NOMO-1 (cell line): ENCODE results near the gene HAL.

Experiments used
- DNase-seq, 2 experiments: peaks; one replicate each; lab custom pipeline; 2025; ENCODE audit not compliant: unreplicated experiment in 2 of 2; lab: John Stamatoyannopoulos, UW

Gene HAL

DNA sequence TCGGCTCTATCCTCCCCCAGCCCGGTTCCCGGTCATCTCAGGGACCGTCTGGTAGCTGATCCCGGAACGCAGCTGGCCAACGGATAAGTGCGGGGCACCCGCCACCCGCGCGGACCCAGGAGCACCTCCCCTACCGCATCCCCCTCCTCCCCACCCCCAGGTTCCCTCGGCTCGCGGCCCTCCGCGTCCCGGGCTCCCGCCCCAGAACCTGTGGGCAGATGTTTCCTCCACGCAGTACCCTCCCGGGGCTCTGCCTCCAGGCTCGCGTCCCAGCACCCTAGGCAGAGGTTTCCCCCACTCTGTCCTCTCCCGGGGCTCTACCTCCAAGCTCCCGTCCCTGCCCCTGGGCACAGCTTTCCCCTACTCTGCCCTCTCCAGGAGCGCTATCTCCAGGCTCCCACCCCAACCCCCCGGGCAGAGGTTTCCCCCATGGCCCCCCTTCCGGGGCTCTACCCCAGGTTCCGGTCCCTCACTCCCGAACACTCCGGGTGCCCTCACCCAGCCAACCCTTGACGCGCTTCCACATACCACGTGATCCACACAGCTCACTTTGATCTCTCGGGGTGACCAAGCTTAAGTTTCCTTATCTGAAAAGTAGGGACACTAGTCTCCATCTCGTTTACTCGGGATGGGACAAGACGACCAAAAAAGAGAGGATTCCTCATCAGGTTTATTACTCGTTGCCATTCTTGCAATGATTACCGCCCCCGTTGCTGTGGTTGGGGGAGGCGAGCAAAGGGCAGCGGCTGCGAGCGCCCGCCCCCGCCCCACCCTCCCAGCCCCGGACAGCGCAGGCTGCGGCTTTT, 53.4 kb downstream of the HAL start, which contains the start of gene CCDC38:
CCDC38 (minus strand) TSS at position 91 of the 806 bp plus-strand sequence. CDS start 6,105 bp downstream, outside the sequence.
- peak; percentile 74 to 75 for DNase-seq

DNA sequence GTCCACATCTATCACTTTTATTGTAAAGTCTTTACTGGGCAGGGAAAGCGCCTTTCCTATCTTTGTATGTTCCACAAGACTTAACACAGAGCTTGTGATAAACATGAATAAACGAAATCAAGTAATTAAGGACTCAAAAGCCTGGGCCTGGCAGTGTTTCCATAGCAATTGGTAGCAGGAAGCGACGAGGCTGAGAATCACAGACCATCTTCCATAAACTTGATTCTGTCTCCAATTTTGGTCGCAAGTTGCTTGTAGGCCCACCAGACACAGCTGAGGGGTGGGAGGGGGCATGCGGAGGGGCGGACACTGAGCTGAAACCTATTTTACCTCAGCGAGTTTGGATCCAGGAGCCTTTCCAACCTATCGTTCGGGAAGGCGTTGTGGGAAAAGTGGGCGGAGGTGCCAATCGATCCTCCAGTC, 54.0 kb downstream of the HAL start:
- no peak for DNase-seq

DNA sequence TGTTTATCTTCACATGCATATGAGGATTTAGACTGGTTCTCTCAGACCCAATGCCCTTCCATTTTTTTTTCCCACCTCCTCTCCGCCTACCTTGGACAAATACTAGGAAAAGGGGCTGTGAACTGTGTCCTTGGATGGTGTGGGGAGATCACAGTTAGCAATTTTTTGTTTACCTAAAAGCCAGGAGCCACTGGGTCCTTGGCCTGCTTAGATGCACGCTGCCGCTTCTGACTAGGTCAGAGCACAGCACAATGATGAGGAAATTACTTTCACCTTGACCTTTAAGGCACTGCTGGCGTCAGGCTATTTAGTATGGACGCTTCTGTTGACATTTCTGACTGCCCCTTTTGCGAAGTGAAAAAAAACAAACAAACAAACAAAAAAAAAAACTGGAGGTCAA, 55.6 kb downstream of the HAL start:
- DNase-seq: no peak
